ENCODE measurements around the gene SYCP1. TPM values are rescaled to one million over a fixed set of nuclear protein-coding genes. Genes with fewer than 3 reads are reported as not detected.

The SYCP1 gene
- total and polyA plus RNA-seq, 10 of the 15 experiments (the other 5 are each of a cell fraction or from before 2014, with no cell fraction given): not detected

- Histone ChIP-seq H3K9ac (ENCODE audit: control insufficient read depth, insufficient read depth, low read length) (no peak overlapping the region), H3K9me3 (replicated peaks; ENCODE audit: control insufficient read depth, insufficient read depth, low read length) (no peaks in the 10 kb centered on the region), H3K4me3 (no peak overlapping the region), H4K20me1 (ENCODE audit: control insufficient read depth, insufficient read depth) (no peaks in the 10 kb centered on the region), H3K4me1 (ENCODE audit: control insufficient read depth, insufficient read depth, low read length) (no peaks in the 10 kb centered on the region), H3K27me3 (replicated peaks in 1 of 2; ENCODE audit: control insufficient read depth in 2 of 2, insufficient read depth in 2 of 2, low read length in 1 of 2) (no peaks in the 10 kb centered on the region), H3K36me3 (ENCODE audit: control insufficient read depth in 2 of 2, insufficient read depth in 2 of 2, low read length in 1 of 2) (no peaks in the 10 kb centered on the region), H3K79me2 (ENCODE audit: control insufficient read depth, insufficient read depth, low read length) (no peaks in the 10 kb centered on the region), H3K27ac (ENCODE audit: control insufficient read depth, insufficient read depth) (no peak overlapping the region), H2AFZ (ENCODE audit: control insufficient read depth, low read depth, low read length) (no peak overlapping the region), H3K4me2 (ENCODE audit: control insufficient read depth, insufficient read depth) (no peak overlapping the region)
- ChIA-PET POLR2A (interaction anchor here (0.6 kb wide), 1 partner anchor 157 kb away, joined by 3 read pairs; no protein-coding TSS in a partner anchor), CTCF (interaction anchor here (0.6 to 3.9 kb wide), 6 partner anchors 14 to 927 kb away, joined by 3 to 70 read pairs (median 3); no protein-coding TSS in a partner anchor), SMC1A (ENCODE audit: uncharacterized antibody, unreplicated experiment) (interaction anchor here (0.6 to 2.3 kb wide), 8 partner anchors 16 to 140 kb away, joined by 3 to 26 read pairs (median 6); no protein-coding TSS in a partner anchor), RAD21 (ENCODE audit: unreplicated experiment) (interaction anchor here (0.5 to 2.4 kb wide), 3 partner anchors 76 to 139 kb away, joined by 4 to 29 read pairs (median 9); no protein-coding TSS in a partner anchor)
- FAIRE-seq (no peak), ATAC-seq (no peak), DNase-seq (ENCODE audit: low read depth, low spot score) (no peak)
- BruUV-seq (replicated peaks): no TSS peak
- TF ChIP-seq IRF3 (IDR thresholded peaks at IDR 0.05): no peak
- no peak for TF ChIP-seq MYC (IDR thresholded peaks at IDR 0.05; ENCODE audit: insufficient read depth, insufficient read length, insufficient replicate concordance, low read length, severe bottlenecking)
- no peak for TF ChIP-seq ZBTB4 (CRISPR knock-in tag; IDR thresholded peaks at IDR 0.05)
- no peak for TF ChIP-seq REST (IDR thresholded peaks at IDR 0.05; ENCODE audit: low read depth, low read length)
- no peak for TF ChIP-seq POLR2AphosphoS5 (IDR thresholded peaks at IDR 0.05; ENCODE audit: low read length)
- TF ChIP-seq BCLAF1 (IDR thresholded peaks at IDR 0.05): no peak
- intact Hi-C loops (cut with micrococcal nuclease; ENCODE audit: unreplicated experiment): loop anchor here (10.0 kb wide), 1 partner anchor 618 kb away; no protein-coding TSS in a partner anchor
- in situ Hi-C loops (cut with MboI): loop anchor here (5.0 kb wide), 1 partner anchor 135 kb away; no protein-coding TSS in a partner anchor
- WGBS (ENCODE audit: insufficient coverage, insufficient replicate concordance, low lambda C conversion rate, missing lambda C conversion rate): 42% methylated on average over 1 of the region's 1 CpG
These were observed 122.2 kb downstream of the SYCP1 start for GRCh38 chr1:114976891-114977290.
